Fibroblast of pulmonary artery (primary cell): ENCODE data around the gene PSMB2.
"Not testable (repeated sequence)": the region's sequence is repeated elsewhere in the genome, so short reads cannot be mapped to it uniquely, and the experiment has no call there.

Experiments
- DNase-seq: peaks from one replicate; pipeline ENCODE4 v3.0.0-alpha.2; 2010; ENCODE audit warnings: low read depth
- H3K4me3 ChIP-seq: replicated peaks from 2 replicates; pipeline ENCODE4 v1.5.1; 2011; ENCODE audit warnings: low read depth, mild to moderate bottlenecking, control low read depth, low read length, moderate library complexity
- TF ChIP-seq, protein P1 (sequence below): IDR thresholded peaks from 2 replicates; pipeline ENCODE4 v1.5.1; 2011; ENCODE audit warnings: mild to moderate bottlenecking, control low read depth, low read length, inconsistent platforms; ENCODE audit errors: missing control alignments

The PSMB2 gene

DNA sequence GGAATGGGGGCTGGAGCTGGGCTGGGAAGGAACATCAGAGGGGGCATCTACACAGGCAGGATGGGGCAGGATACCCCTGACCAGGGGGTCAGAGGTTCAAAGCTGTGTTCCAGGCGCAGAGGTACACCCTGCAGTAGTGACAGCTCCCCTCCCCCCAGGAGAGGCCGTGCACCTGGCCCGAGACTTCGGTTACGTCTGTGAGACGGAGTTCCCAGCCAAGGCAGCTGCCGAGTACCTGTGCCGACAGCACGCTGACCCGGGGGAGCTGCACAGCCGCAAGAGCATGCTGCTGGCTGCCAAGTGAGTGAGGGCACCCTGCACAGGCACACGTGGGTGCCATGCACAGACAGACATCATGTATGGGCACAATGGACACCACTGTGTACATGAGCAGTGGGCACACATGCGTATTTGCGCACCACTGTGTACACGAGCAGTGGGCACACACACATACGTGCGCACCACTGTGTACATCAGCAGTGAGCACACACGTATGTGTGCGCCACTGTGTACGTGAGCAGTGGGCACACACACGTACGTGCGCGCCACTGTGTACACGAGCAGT, 50.8 kb downstream of the PSMB2 start:
- no peak overlapping the region for H3K4me3 ChIP-seq
- TF ChIP-seq, protein P1, sequence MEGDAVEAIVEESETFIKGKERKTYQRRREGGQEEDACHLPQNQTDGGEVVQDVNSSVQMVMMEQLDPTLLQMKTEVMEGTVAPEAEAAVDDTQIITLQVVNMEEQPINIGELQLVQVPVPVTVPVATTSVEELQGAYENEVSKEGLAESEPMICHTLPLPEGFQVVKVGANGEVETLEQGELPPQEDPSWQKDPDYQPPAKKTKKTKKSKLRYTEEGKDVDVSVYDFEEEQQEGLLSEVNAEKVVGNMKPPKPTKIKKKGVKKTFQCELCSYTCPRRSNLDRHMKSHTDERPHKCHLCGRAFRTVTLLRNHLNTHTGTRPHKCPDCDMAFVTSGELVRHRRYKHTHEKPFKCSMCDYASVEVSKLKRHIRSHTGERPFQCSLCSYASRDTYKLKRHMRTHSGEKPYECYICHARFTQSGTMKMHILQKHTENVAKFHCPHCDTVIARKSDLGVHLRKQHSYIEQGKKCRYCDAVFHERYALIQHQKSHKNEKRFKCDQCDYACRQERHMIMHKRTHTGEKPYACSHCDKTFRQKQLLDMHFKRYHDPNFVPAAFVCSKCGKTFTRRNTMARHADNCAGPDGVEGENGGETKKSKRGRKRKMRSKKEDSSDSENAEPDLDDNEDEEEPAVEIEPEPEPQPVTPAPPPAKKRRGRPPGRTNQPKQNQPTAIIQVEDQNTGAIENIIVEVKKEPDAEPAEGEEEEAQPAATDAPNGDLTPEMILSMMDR, result no peak
- DNase-seq, result no peak

DNA sequence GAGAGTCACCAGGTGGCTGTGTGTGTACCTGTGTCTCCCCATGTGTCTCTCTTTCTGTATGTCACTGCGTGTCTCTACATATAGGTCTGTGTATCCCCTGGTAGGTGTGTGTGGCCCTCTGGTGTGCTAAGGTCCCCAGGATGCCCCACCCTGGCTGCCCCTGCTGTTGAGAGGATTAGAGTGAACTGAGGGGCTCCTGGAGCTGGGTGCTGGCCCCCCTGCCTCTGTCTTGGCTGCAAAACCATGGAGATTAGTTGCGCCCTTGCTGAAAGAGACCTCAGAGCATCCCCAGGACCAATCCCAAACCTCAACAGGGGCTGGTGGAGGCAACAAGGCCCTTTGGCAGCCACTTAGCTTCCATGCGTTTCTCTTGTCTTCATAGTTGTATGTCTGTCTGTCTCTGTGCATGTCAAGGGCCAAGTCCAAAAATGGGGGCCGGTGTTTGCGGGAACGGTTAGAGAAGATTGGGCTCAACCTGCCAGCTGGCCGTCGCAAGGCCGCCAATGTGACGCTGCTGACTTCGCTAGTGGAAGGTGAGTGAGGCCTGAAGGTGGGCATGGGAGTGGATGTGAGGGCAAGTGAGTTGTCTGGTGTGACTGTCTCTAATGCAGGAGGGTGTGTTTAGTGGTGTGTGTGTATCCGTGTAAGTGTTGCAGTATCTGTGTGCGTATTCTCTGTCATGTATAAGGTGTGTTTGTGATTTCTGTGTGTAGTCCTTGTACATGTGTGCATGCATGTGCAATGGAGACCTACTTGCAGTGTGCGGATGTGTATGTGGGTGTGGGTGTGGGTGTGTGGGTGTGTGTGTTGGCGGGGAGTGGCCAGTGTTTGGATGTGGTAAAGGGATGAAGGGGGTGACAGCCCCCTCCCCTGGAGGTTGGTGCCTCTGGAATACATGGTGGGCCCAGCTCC, 51.6 kb downstream of the PSMB2 start:
- TF ChIP-seq, protein P1, result no peak
- no peak overlapping the region for H3K4me3 ChIP-seq
- DNase-seq, result no peak

DNA sequence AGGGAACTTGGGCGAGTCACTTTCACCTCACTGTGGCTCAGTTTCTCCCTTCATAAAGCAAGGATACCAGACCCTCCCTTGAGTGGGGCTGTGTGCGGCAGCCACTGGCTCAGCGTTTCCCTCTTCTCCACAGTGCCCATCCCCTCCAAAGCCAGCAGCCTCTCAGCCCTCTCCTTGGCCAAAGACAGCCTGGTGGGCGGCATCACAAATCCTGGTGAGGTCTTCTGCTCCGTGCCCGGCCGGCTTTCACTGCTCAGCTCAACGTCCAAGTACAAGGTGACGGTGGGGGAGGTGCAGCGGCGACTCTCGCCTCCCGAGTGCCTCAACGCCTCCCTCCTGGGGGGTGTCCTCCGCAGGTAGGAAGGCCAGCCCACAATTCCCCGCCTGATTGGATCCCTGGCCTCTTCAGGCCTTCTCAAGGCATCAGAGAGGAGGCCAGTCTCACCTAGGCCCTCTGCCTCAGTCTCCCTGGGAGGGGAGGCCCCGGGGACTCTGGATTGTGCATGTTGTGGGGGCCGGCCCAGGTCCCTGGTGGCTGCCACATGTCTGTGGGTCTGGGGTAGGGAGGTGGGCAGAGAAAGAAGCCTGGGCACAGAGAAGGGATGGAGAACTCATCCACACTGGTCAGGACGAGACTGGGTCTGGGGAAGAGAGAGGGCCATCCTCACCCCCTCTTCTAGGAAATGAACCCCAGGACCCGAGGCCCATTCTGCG, 53.0 kb downstream of the PSMB2 start:
- no peak overlapping the region for H3K4me3 ChIP-seq
- DNase-seq, result no peak
- TF ChIP-seq, protein P1, result no peak

DNA sequence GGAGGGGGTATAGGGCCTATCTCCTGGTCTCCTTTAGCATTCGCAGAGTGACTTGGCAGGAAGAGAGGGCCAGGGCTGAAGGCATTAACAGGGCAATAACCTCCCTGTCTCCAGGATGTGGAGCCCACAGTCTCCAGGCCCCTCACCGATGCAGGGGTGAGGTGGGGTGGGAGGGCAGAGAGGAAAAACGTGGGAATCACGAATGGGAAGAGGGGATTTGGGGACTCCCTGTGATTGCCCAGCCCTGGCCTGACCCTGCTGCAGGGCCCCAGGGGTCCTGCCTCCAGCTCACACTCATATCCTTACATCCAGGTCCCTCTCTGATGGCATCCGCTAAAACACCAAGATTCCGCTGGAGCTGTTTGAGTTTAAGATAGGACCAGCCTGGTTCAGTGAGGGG, 53.6 kb downstream of the PSMB2 start:
- no peak for DNase-seq
- TF ChIP-seq, protein P1, result no peak
- H3K4me3 ChIP-seq, result no peak overlapping the region

DNA sequence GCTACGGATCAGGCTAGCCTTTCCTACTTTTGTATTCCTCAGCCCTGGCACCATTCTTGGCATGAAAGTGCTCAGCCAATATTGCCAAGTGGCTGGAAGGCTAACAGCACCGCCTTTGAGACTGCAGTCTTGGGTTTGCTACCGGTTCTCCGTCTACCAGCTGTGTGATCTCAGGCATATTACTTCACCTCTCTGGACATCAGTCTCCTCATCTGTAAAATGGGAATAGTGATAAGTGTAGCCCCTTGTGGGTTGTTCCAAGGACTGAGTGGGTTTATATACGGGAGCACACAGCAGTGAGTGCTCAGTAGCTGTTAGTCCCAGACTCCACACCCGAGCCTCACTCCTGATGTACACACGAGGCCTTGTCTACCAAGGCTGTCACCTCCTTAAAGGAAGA, 54.5 kb downstream of the PSMB2 start:
- no peak overlapping the region for H3K4me3 ChIP-seq
- TF ChIP-seq, protein P1, result no peak
- DNase-seq, result no peak

DNA sequence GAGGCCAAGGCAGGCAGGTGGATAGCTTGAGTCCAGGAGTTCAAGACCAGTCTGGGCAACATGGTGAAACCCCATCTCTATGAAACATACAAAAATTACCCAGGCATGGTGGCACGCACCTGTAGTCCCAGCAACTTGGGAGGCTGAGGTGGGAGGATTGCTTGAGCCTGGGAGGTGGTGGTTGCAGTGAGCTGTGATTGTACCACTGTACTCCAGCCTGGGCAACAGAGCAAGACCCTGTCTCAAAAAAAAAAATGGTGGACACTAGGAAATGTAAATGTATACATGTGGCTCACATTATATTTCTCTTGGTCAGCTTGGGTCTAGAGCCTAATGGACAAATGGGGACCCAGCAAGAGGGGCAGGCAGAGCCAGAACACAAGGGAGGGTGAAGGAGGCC, 55.5 kb downstream of the PSMB2 start:
- not testable (repeated sequence) for H3K4me3 ChIP-seq, DNase-seq

DNA sequence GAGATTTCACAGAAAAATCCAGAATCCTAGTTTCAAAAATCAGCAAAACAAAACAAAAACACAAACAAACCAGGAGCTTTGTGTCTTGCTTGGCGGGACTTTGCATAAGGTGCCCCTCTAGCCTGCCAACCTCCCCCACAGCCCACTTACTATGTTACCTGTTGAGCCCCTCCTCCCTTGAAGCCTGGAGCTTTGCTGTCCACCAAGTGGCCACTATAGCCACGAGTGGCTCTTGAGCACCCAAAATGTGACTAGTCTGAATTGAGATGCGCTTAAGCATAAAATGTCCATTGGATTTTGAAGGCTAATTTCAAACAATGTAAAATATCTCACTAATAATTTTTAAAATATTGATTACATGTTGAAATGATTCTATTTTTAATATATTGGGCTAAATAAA, 56.0 kb downstream of the PSMB2 start:
- H3K4me3 ChIP-seq, result no peak overlapping the region
- TF ChIP-seq, protein P1, result no peak
- DNase-seq, result no peak

DNA sequence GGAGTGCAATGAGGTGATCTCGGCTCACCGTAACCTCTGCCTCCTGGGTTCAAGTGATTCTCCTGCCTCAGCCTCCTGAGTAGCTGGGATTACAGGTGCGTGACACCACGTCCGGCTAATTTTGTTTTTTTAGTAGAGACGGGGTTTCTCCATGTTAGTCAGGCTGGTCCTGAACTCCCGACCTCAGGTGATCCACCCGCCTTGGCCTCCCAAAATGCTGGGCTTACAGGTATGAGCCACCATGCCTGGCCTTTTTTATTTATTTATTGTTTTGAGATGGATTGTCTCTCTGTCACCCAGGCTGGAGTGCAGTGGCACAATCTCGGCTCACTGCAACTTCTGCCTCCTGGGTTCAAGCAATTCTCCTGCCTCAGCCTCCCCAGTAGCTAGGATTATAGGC, 59.7 kb downstream of the PSMB2 start:
- H3K4me3 ChIP-seq, result not testable (repeated sequence)

More for the DNA sequence above, 59.7 kb downstream of the PSMB2 start:
- not testable (repeated sequence) for DNase-seq
